Panc1 (cell line): ENCODE measurements around the gene LACTBL1. TPM values are rescaled to one million over a fixed set of nuclear protein-coding genes. Genes with fewer than 3 reads are reported as not detected.

Experiments used
- ATAC-seq: fragments of 200-7000 bp; cut with Tn5 transposase; 2 replicates; pipeline ENCODE4 v1.9.1; 2020; ENCODE audit warnings: mild to moderate bottlenecking, moderate library complexity
- BruUV-seq: library from RNA; stranded (reverse); fragments of 400-500 nt; replicated peaks from 2 replicates; lab custom pipeline; 2021; lab: Mats Ljungman, UMichigan
- CTCF ChIA-PET: fragments of 300-600 bp; sonication (Branson Sonifier 250); formaldehyde crosslinking; loops from one replicate; lab custom pipeline; 2022; ENCODE audit warnings: antibody characterized with exemption; lab: Charles Lee
- POLR2A ChIA-PET: fragments of 300-600 bp; sonication (Branson Sonifier 250); formaldehyde crosslinking; loops from one replicate; lab custom pipeline; 2022; ENCODE audit warnings: antibody characterized with exemption; lab: Charles Lee
- DNase-seq: peaks from one replicate; pipeline ENCODE4 v3.0.0-alpha.2; 2010; ENCODE audit warnings: low read depth, low spot score
- H3K27ac ChIP-seq: 2 replicates; pipeline ENCODE4 v1.5.1; 2011; ENCODE audit warnings: mild to moderate bottlenecking, low read length, inconsistent platforms
- H3K27me3 ChIP-seq: fragments of 200-500 bp; sonication (Bioruptor generic); 2 replicates; pipeline ENCODE4 v1.6.0; 2014; ENCODE audit warnings: low read length, inconsistent platforms; ENCODE audit not compliant: control insufficient read depth, insufficient read depth
- H3K36me3 ChIP-seq: fragments of 200-500 bp; sonication (Bioruptor generic); 2 replicates; pipeline ENCODE4 v1.5.1; 2014; ENCODE audit warnings: inconsistent platforms, mild to moderate bottlenecking, low read length, moderate library complexity; ENCODE audit not compliant: control insufficient read depth, insufficient read depth
- H3K4me1 ChIP-seq: 2 replicates; pipeline ENCODE4 v1.5.1; 2011; ENCODE audit warnings: inconsistent platforms, mild to moderate bottlenecking, low read length, moderate library complexity; ENCODE audit not compliant: control insufficient read depth, insufficient read depth
- H3K4me3 ChIP-seq, 2 experiments: 2 replicates each; pipeline ENCODE4 v1.5.1; 2011 to 2012; ENCODE audit warnings: low read depth in 2 of 2, low read length in 2 of 2, mild to moderate bottlenecking in 2 of 2, inconsistent platforms in 1 of 2, moderate library complexity in 1 of 2
- H3K9me3 ChIP-seq: fragments of 200-500 bp; sonication (Bioruptor generic); 2 replicates; pipeline ENCODE4 v1.5.1; 2014; ENCODE audit warnings: low read depth, mild to moderate bottlenecking, inconsistent platforms, low read length, moderate library complexity; ENCODE audit not compliant: control insufficient read depth, insufficient read depth
- CTCF ChIP-seq: fragments of 450-650 bp; IDR thresholded peaks from 2 replicates; pipeline ENCODE4 v1.5.1; 2017; ENCODE audit warnings: mild to moderate bottlenecking
- POLR2AphosphoS5 ChIP-seq: IDR thresholded peaks from 2 replicates; pipeline ENCODE4 v1.6.1; 2012; ENCODE audit warnings: mild to moderate bottlenecking, low read depth, low read length, moderate library complexity
- REST ChIP-seq, 2 experiments: IDR thresholded peaks; 2 replicates each; pipeline ENCODE4 v1.6.1; 2011 to 2012; ENCODE audit warnings: low read depth in 2 of 2, control low read depth in 1 of 2, low read length in 1 of 2, mild to moderate bottlenecking in 1 of 2, moderate library complexity in 1 of 2; ENCODE audit not compliant: insufficient read depth in 1 of 2
- SIN3A ChIP-seq: IDR thresholded peaks from 2 replicates; pipeline ENCODE4 v1.6.1; 2012; ENCODE audit warnings: low read depth, mild to moderate bottlenecking, low read length, moderate library complexity, borderline replicate concordance; ENCODE audit not compliant: insufficient read depth
- TCF7L2 ChIP-seq: IDR thresholded peaks from 2 replicates; pipeline ENCODE4 v1.6.1; 2011; ENCODE audit warnings: mild to moderate bottlenecking, low read depth, low read length, inconsistent platforms
- in situ Hi-C: cut with HindIII; loops from 2 replicates; pipeline ENCODE4 v1.10.0; 2016; ENCODE audit warnings: low sequenced_read_pairs, low pct_unique_long_range_greater_than_20kb
- intact Hi-C: fragments of 100-400 bp; cut with micrococcal nuclease; formaldehyde crosslinking; loops from one replicate; pipeline ENCODE4 v1.10.0; 2022; ENCODE audit not compliant: unreplicated experiment
- total RNA-seq: library from RNA; stranded (reverse); gene quantifications from one replicate; pipeline ENCODE4 v1.2.1, GENCODE V29; 2021; ENCODE audit not compliant: unreplicated experiment

The LACTBL1 gene
- total RNA-seq, 1 experiment from 2014 or later: not detected

GRCh38 chr1:22975694-22976093 lies 3.0 kb upstream of the LACTBL1 start:
- H3K4me3 ChIP-seq: peak overlapping the region in 1 of 2 experiments; percentile 43; a peak in 2 of 4 replicates
- in situ Hi-C loops (no loop called here), intact Hi-C loops (loop anchor here (2.0 to 10.0 kb wide), 3 partner anchors 107 to 299 kb away; no protein-coding TSS in a partner anchor)
- no peaks in the 10 kb centered on the region for H3K27me3 ChIP-seq
- TF ChIP-seq POLR2AphosphoS5: no peak
- TF ChIP-seq REST (IDR thresholded peaks at IDR 0.05; ENCODE audit: insufficient read depth in 1 of 2, low read depth in 2 of 2, low read length in 1 of 2): no peak
- TF ChIP-seq CTCF: no peak
- TF ChIP-seq TCF7L2: no peak
- no peak for TF ChIP-seq SIN3A
- BruUV-seq: no TSS peak
- H3K36me3 ChIP-seq: no peaks in the 10 kb centered on the region
- DNase-seq: no peak
- CTCF ChIA-PET: interaction anchor here (0.6 kb wide), 1 partner anchor 18 kb away, joined by 7 read pairs; no protein-coding TSS in a partner anchor
- H3K4me1 ChIP-seq: no peaks in the 10 kb centered on the region
- no peak for ATAC-seq
- POLR2A ChIA-PET: no interaction called here
- no peaks in the 10 kb centered on the region for H3K9me3 ChIP-seq
- H3K27ac ChIP-seq: no peak overlapping the region

- Histone ChIP-seq H3K4me1 (no peaks in the 10 kb centered on the region), H3K27me3 (peaks cover 14% of the 10 kb centered on the region), H3K36me3 (no peaks in the 10 kb centered on the region), H3K9me3 (no peaks in the 10 kb centered on the region), H3K4me3 (no peak overlapping the region), H3K27ac (no peak overlapping the region)
- intact Hi-C loops: loop anchor here (10.0 kb wide), 1 partner anchor 303 kb away; no protein-coding TSS in a partner anchor
- DNase-seq (no peak), ATAC-seq (no peak)
- in situ Hi-C loops: no loop called here
- TF ChIP-seq SIN3A (no peak), TCF7L2 (no peak), REST (IDR thresholded peaks at IDR 0.05; ENCODE audit: insufficient read depth in 1 of 2, low read depth in 2 of 2, low read length in 1 of 2) (no peak), CTCF (no peak), POLR2AphosphoS5 (no peak)
- no TSS peak for BruUV-seq
- ChIA-PET POLR2A (interaction anchor here (0.5 kb wide), 1 partner anchor 209 kb away, joined by 5 read pairs; no protein-coding TSS in a partner anchor), CTCF (interaction anchor here (0.6 to 1.2 kb wide), 3 partner anchors 76 to 213 kb away, joined by 3 to 8 read pairs (median 5); no protein-coding TSS in a partner anchor)
These were observed 858 bp downstream of the LACTBL1 start for GRCh38 chr1:22971611-22972405.
